ENCODE measurements around the gene ANAPC15.
"Not testable (repeated sequence)": the region's sequence is repeated elsewhere in the genome, so short reads cannot be mapped to it uniquely, and the experiment has no call there.

Gene ANAPC15

DNA sequence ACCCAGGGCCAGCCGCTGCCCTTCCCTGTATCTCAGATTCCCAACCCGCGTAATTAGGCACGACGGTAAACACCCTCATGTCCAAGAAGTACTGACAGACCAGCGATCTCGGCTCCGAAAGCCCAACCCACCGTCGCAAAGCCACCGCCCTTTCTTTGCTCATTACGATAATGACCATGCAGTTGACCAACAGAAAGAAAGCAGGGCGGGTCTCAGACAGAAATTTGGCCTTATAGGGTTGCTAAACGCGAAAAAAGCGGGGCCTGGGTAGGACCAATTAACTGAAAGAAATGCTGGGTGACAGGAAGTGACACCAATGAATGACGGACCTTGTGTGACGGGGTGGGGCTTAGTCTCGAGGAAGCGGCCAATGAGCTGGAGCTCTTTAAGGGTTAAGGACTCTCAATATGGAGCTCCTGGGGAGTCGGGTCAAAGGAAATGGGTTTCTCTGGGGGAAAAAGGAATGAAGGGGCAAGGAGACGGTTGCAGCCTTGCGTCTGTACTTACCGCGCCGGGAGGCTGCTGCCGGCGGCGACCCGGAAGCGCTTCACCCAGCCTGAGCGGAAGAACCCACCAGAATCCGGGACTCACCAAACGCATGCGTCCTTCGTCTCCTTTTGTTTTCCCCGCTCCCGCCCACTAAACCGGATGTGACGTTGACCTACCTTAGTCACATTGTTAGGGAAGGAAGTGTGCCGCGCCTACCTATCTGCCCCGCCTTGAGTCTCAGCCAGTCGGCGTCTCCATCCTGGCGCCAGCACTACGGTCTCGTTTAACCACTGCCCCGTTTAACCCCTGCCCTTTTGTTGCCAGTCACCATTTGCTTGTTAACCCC is at the start of gene ANAPC15:
ANAPC15 (minus strand) TSS at position 553 of the 835 bp plus-strand sequence. CDS start 1,419 bp downstream, outside the sequence.
- peak; percentile 79 for DNase-seq (ENCODE audit: insufficient read length, low spot score)

DNA sequence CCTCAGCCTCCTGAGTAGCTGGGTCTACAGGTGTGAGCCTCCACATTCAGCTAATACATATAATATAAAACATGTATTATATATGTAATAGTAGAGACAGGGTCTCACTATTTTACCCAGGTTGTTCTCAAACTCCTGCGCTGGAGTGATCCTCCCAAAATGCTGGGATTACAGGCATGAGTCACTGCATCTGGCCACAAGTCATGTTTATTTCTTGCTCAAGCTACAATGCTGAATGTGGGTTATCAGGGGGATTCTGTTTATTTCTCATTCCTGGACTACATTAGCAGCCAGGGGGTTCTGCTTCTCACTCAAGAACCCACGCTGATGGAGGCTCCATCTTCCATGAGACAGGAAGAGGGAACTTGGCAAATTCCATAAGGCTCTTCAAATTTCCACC is 47.8 kb upstream of the ANAPC15 start:
- FAIRE-seq: no peak
- DNase-seq (ENCODE audit: insufficient read length, low spot score): no peak

More for the DNA sequence above, at the start of gene ANAPC15:
- FAIRE-seq: peak; percentile 99

DNA sequence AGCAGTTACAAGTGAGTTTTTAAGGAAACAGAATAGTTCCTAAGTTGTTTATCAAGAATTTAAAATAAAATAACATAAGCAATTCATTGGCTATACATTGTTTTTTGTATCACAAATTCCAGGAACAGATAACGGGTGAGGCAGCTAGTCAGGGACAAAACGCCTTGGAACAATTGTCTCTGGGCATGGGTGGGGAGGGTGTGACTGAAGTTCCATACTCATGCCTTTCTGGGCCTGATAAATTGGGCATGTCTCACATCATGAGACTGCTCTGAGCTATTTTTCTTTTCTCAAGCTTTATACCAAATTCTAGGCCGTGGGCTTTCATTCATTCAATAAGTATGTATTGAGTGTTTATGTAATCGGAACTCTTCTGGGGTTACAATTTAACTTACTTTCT is 44.6 kb upstream of the ANAPC15 start:
- DNase-seq (ENCODE audit: insufficient read length, low spot score): no peak
- no peak for FAIRE-seq

DNA sequence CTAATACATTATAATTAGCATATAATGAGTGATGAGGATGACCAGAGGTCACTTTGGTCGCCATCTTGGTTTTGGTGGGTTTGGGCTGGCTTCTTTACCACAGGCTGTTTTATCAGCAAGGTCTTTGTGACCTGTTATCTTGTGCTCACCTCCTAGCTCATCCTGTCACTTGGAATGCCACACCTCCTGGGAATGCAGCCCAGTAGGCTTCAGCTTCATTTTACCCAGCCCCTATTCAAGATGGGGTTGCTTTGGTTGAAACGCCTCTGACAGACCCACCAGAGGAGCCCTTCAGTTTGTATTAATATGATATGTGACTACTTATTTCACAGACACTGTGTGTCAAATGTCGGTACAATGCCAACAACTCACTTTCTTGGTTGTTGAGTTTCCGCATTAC is 43.3 kb upstream of the ANAPC15 start:
- no peak for FAIRE-seq

DNA sequence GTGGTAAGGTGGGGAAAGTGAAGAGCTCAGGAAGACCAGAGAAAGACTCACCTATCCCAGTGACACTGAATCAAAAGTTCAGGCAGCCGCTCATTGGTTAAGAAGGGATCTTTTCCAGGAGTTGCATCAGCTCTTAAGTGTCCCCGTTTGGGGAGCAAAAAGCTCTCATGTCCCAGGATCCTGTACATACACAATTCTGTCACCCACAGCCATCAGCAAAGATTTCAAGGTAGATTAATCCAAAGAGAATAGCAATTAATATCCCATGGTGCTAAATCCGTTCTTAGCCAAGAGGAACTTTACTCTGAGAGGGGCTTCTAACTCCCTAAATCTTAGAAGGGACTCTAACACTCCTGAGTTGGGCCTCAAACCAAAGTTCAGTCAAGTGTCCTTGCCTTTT is 42.3 kb upstream of the ANAPC15 start:
- FAIRE-seq (no peak), DNase-seq (ENCODE audit: insufficient read length, low spot score) (no peak)

More for the DNA sequence above, 43.3 kb upstream of the ANAPC15 start:
- no peak for DNase-seq (ENCODE audit: insufficient read length, low spot score)

DNA sequence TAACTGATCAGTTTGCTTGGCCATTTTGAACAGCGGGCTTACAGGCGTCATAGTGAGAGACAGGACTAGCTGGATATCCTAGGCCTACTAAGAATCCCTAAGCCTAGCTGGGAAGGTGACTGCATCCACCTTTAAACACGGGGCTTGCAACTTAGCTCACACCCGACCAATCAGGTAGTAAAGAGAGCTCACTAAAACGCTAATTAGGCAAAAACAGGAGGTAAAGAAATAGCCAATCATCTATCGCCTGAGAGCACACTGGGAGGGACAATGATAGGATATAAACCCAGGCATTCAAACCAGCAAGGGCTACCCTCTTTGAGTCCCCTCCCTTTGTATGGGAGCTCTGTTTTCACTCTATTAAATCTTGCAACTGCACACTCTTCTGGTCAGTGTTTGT is 41.4 kb upstream of the ANAPC15 start:
- FAIRE-seq; DNase-seq (ENCODE audit: insufficient read length, low spot score): not testable (repeated sequence)

DNA sequence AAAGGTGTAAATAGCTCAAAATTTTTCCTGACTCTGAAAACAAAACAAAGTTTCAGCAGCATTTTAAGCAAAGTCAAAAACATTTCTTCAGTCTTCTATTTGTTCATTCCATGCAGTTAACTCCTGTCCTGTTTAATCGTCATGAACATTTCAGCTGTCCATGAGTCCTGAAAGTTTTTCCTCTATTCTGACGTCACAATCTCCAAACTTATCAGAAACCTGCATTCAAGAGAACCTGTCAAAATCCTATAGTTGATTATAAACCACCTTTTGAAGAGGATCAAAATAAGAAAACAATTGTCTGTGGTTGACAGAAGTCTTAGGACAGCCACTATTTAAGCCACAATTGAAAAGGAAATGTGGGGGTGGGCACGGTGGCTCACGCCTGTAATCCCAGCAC is 38.4 kb upstream of the ANAPC15 start:
- FAIRE-seq (no peak), DNase-seq (ENCODE audit: insufficient read length, low spot score) (no peak)

DNA sequence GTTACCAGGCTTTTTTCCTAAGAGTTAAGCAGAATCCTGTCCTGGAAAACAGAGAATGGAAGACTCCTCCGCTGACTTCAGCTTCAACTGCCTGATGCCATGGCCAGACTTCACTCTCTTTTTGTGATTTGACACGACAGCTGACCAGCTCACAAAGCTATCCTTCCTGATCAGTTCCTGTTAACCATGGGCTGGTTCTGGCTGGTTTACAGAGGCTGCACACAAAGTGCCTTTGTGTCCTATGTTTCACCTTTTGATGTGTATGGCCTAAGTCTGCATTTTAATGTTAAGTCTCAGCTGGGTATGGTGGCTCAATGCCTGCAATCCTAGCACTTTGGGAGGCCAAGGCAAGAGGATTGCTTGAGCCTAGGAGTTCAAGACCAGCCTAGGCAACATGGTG is 34.1 kb upstream of the ANAPC15 start:
- FAIRE-seq (no peak), DNase-seq (ENCODE audit: insufficient read length, low spot score) (no peak)

DNA sequence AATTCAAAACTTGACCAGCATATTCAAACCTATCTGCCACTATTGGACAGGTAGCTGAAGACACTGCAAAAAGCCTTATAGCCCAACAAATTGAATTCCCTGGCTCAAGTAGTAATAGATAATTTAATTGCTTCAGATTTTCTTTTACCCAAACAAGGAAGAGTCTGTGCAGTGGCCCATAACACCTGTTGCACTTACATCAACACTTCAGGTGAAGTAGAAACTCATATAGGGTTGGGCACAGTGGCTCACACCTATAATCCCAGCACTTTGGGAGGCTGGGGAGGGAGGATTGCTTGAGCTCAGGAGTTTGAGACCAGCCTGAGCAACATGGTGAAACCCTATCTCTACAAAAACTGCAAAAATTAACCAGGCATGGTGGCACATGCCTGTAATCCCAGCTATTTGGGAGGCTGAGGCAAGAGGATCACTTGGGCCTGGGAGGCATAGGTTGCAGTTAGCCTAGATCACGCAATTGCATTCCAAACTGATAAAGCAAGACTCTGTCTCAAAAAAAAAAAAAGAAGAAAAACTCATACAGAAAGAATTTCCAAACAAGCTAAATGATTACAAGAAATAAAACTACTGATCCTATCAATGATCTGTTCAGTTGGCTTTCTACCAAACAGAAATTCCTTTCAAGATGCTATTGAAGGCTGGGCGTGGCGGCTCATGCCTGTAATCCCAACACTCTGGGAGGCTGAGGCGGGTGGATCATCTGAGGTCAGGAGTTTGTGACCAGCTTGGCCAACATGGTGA is 32.5 kb upstream of the ANAPC15 start:
- FAIRE-seq (no peak), DNase-seq (ENCODE audit: insufficient read length, low spot score) (no peak)

DNA sequence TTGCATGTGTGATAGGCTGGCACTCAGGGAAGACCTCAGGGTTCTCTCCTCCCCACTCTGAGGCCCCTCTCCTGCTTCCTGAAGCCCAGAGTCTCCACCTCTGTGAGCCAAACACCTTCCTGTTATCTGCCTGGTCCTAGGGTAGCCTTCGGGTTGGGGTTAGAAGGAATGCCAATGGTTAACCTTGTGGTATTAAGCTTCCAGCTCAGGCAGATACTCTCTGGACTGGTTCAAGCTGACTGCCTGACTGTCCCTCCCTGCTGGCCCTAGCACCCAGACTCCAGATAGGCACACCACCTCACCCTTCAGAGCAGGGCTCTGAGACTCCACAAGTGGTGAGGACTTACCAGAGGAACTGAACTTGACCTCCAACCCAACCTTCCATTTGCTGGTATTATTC is 30.0 kb upstream of the ANAPC15 start:
- FAIRE-seq: not testable (repeated sequence)

DNA sequence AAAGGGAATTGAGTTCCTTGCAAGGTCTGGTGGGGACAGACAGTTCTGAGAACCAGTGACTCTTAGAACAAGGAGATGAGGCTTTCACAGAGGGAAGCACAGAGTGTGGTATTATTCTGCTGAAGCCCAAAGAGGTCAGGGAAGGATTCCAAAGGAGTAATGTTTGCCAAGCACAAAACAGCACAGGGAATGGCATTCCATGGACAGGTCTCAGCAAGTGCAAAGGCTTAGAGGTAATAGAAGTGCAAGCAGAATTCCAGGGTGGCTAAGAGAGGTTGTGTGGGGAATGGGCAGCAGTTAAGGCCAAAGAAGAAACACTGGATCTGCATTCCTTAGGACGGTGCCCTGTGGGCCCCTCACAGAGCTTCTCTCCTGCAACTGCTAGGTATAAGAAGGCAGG is 29.6 kb upstream of the ANAPC15 start:
- not testable (repeated sequence) for DNase-seq (ENCODE audit: insufficient read length, low spot score); FAIRE-seq

More for the DNA sequence above, 30.0 kb upstream of the ANAPC15 start:
- DNase-seq (ENCODE audit: insufficient read length, low spot score): not testable (repeated sequence)

DNA sequence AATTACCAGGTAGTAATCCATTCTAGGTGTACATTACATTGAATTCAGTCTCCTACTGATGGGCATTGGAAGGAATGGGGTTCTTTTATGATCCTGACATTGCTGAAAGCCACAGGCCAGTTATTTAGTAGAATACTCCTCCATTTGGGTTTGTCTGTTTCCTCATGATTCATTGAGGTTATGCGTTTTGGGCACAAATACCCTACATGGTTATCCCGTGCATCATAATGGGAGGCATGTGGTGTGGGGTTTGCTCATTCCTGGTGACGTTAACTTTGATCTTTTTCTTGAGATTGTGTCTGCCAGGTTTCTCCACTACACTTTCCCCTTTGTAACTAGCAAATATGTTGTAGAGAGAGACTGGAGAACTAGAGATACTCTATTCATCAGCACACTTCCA is 28.6 kb upstream of the ANAPC15 start:
- DNase-seq (ENCODE audit: insufficient read length, low spot score): no peak
- no peak for FAIRE-seq

DNA sequence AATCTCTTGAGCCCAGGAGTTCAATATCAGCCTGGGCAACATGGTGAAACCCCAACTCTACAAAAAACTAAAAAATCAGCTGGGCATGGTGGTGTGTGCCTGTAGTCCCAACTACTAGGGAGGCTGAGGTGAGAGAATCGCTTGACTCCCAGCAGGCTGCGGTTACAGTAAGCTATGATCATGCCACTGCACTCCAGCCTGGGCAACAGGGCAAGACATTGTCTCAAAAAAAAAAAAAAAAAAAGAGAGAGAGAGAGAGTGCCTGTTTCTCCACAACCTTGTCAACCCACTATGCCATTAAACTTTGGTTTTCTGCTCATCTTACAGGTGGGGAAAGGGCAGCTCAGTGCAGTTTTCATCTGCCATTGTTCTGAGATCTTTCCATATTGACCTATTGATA is 28.2 kb upstream of the ANAPC15 start:
- DNase-seq (ENCODE audit: insufficient read length, low spot score) (no peak), FAIRE-seq (no peak)

DNA sequence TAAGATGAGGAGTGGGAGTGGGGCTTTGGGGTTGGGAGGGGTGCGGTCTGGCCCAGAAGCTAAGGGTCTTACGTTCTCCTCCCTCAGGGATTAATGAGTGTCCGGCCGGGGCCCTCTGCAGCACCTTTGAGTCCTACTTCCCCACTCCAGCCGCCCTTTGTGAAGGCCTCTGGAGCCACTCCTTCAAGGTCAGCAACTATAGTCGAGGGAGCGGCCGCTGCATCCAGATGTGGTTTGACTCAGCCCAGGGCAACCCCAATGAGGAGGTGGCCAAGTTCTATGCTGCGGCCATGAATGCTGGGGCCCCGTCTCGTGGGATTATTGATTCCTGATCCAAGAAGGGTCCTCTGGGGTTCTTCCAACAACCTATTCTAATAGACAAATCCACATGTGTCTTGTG is 27.0 kb upstream of the ANAPC15 start:
- FAIRE-seq: no peak

DNA sequence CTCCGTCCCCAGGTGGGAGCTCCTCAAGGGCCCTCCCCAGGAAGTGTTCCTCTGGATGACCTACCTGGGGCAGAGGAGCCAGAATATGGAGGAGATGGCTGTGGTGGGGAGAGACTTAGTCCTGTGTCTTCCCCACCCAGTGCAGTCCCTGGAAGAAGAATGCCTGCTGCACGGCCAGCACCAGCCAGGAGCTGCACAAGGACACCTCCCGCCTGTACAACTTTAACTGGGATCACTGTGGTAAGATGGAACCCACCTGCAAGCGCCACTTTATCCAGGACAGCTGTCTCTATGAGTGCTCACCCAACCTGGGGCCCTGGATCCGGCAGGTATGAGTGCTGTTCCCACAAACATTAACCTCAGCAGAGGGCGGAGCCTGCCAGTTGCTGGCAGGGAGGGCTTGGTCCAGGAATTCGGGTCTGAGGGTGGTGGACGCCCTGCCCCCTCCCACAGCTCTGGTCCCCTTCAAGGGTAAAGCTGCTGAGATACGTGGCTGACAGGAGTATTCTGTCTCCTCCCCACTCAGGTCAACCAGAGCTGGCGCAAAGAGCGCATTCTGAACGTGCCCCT is 26.4 kb upstream of the ANAPC15 start:
- DNase-seq (ENCODE audit: insufficient read length, low spot score): no peak
- no peak for FAIRE-seq

More for the DNA sequence above, 27.0 kb upstream of the ANAPC15 start:
- DNase-seq (ENCODE audit: insufficient read length, low spot score): no peak

DNA sequence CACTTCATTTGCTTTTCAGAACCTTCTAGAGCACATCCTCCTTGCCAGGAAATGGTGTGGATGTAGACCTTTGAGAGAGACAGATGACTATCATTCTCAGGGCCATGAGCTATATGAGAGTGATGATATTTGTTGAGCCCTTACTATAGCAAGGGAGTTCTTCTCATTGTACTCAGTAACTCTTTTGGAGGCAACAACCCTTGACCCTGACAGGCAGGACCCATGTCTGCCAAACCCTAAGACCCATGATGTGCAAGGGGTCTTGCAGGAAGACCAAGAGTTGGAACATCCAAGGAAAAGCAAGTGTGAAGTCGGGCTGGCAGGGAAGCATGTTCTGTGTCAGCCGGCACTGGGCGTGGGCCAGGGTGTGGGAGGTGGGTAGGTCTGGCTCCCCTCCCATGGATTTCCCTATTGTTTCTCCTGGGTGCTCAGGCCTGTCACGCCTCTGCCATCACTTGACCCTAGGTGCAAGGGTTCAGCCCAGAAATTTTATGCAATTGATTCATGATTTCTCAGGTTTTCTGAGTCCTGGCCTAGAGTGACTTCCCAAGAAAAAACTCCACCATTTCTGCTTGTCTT is 24.3 kb upstream of the ANAPC15 start:
- FAIRE-seq (no peak), DNase-seq (ENCODE audit: insufficient read length, low spot score) (no peak)

DNA sequence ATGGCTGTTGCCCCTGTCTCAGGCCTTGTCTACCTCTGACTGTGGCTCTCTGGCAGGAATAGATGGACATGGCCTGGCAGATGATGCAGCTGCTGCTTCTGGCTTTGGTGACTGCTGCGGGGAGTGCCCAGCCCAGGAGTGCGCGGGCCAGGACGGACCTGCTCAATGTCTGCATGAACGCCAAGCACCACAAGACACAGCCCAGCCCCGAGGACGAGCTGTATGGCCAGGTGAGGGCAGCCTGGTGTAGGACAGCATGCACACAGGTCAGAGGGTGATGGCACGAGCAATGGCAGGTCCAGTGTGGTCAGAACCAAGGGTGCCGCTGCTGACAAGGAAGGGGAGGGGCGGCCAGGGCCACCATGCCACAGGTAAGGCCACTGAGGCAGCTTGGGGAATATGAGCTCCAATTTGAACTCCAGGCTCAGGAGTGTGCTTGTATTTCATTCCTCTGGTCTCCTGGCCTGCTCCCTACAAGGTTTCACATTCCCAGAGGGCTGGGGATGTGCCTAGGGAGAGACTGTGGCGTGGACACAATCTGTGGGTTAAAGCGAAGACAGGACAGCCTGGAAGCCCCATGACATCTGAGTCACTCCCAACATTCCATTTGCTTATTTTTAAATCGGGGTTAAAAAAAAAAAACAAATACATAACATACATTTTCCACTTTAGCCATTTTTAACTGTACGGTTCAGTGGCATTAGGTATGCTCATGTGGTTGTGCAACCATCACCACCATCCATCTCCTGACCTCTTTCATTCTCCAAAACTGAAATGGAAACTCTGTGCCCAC is 23.6 kb upstream of the ANAPC15 start:
- FAIRE-seq (no peak), DNase-seq (ENCODE audit: insufficient read length, low spot score) (no peak)

DNA sequence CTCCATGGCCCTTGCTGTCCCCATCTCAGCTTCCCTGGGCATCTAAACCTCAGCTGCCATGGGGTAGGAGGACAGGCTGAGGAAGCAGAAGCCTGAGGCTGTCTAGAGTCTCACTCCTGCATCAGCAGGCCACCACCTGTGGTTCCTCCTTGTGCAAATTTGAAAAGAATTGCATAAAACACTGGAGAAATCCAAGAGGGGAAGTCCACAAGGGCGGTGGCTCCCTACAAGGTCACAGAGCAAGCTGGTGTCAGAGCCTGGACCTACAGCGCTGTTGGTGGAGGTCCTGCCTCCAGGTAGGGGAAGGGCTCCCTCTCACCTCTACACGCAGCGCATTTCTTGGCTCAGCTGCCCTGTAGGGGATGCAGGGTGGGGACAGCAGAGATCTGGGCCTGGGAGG is 23.0 kb upstream of the ANAPC15 start, which contains the start of gene FOLR3:
FOLR3 (plus strand) TSS at position 253 of the 400 bp plus-strand sequence. CDS start 228 bp downstream, outside the sequence.
- FAIRE-seq; DNase-seq (ENCODE audit: insufficient read length, low spot score): not testable (repeated sequence)

DNA sequence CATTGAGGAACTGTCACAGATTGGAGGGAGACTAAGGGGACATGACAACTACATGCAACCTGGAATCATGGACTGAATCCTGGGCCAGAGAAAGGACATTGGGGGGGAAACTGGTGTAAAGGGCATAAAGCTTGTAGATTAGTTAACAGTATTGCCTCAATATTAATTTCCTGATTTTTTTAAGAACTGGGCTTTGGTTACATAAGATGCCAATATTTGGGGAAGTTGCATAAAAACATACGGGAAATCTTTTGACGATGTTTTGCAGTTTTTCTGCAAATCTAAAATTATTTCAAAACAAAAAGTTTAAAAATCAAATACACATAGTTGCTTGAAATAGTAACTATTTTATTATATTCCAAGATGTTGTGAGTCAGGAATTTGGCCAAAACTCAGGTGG is 20.2 kb upstream of the ANAPC15 start:
- FAIRE-seq (no peak), DNase-seq (ENCODE audit: insufficient read length, low spot score) (no peak)

DNA sequence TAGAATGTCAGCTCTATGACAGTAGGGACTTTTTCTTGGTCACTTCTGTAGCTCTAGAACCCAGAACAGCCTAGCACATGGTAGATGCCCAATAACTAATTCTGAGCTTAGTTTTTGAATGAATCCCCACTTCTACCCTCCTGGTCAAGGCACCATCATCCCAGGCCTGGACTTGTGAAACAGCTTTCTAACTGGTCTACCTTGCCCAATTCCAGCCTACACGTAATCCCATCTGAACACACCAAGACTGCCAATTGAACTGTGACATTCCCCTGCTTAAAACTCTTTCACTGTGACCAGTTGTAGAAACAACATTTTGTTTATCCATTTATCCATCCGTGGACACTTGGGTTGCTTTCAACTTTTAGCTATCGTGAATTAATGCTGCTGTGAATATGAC is 16.9 kb upstream of the ANAPC15 start:
- no peak for FAIRE-seq

More for the DNA sequence above, 16.9 kb upstream of the ANAPC15 start:
- no peak for DNase-seq (ENCODE audit: insufficient read length, low spot score)
